Left kidney (tissue), 2 donors: Measurements from ENCODE around the gene SBF2. TPM values are rescaled to one million over a fixed set of nuclear protein-coding genes. Genes with fewer than 3 reads are reported as not detected.
"Not testable (repeated sequence)": the region's sequence is repeated elsewhere in the genome, so short reads cannot be mapped to it uniquely, and the experiment has no call there.

Source experiments
- DNase-seq: peaks from one replicate; pipeline ENCODE4 v3.0.0-alpha.2; 2013
- polyA plus RNA-seq: library from polyadenylated mRNA; unstranded; fragments of 120-200 nt; gene quantifications from one replicate; pipeline ENCODE4 v1.2.1, GENCODE V29; 2013; ENCODE audit not compliant: insufficient read length

The SBF2 gene
- polyA plus RNA-seq, 1 donor: 65.7 TPM

DNA sequence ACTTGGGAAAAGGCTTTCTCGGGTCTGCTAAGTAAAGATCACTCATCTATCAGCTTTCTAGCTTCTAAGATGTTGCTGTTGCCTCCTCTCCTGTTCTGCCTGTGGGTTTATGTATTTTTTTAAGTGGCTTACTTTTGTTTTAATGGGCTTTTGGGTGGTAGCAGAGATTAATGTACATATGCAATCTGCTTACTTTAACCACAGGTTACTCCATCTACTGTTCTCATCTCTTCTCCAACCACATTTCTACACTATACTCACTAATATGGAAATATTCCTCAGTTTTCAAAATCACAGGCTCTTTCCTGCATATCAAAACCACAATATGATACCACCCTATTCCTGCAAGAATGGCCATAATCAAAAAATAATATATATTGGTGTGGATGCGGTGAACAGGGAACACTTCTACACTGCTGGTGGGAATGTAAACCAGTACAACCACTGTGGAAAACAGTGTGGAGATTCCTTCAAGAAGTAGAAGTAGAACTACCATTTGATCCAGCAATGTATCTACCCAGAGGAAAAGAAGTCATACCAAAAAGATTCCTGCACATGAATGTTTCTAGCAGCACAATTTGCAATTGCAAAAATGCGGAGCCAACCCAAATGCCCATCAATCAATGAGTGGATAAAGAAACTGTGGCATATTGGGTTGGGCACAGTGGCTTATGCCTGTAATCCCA lies 341.4 kb downstream of the SBF2 start:
- no peak for DNase-seq

DNA sequence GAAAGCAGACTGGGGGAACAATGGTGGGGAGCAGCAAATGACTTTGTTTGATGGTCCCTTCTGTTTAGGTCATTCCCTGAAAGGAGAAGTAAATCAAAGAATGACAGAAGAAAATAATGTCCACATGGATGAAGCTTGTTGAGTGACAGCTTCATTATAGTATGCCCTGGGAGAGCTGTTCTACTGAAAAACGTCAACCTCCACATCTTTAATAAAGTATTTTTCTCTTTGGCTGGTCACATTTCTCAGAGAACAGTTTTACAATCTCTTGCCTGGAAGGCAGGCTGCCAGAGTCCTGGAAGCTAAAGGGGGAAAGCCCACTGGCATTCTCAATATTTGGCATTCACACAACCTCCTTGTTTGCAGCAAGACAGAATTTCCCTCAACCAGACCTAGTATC lies 342.2 kb downstream of the SBF2 start:
- no peak for DNase-seq

DNA sequence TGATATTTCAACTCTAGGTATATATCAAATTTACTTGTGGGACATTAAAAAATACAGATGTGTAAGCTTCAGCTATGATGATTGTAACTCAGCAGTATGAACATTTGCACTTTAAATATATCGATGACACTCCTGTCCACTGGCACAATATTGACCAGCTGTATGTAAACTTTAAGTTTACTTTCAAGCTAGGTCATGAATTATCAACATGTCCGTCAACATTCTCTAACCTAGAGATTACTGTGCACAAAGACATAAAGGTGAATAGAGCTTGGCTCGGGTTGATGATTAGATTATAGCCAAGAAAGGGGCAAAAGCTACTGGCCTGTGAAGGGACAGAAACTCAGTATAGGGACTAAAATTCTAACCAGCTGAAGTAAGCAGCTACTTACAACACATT lies 343.6 kb downstream of the SBF2 start:
- no peak for DNase-seq

DNA sequence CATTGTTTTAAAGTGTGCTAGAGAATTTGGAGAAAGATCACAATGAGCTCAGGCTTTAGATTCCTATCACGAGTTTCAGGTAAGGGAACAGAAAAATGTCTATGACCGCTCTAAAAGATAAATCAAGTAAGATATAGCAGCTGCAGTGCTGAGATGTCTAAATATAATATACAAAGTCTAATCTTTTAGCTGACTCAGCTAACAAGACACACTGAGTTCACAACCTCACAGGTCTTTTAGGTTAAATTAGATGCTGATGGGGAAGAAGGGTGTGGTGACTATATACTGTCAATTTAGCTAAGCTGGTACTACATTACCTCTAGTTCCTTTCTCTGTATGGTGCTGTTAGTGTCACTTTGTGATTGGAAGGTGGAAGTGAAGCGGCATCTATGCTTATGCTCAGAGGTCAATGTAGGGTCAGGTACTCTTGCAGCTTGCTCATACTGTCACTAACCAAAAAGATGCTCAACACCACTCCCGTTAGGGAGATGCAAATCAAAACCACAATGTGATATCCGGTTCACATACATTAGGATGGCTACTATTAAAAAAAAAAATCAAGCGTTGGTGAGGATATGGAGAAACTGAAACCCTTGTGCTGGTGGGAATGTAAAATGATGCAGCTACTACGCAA lies 346.7 kb downstream of the SBF2 start:
- DNase-seq: no peak

DNA sequence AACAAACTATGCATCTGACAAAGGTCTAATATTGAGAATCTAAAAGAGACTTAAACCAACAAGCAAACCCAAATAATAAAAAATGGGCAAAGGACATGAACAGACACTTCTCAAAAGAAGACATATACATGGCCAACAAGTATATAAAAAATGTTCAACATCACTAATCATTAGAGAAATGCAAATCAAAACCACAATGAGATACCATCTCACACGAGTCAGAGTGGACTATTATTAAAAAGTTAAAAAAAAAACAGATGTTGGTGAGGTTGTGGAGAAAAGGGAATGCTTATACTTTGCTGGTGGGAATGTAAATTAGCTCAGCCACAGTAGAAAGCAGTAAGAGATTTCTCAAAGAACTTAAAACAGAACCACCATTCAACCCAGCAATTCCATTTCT lies 348.3 kb downstream of the SBF2 start:
- not testable (repeated sequence) for DNase-seq

DNA sequence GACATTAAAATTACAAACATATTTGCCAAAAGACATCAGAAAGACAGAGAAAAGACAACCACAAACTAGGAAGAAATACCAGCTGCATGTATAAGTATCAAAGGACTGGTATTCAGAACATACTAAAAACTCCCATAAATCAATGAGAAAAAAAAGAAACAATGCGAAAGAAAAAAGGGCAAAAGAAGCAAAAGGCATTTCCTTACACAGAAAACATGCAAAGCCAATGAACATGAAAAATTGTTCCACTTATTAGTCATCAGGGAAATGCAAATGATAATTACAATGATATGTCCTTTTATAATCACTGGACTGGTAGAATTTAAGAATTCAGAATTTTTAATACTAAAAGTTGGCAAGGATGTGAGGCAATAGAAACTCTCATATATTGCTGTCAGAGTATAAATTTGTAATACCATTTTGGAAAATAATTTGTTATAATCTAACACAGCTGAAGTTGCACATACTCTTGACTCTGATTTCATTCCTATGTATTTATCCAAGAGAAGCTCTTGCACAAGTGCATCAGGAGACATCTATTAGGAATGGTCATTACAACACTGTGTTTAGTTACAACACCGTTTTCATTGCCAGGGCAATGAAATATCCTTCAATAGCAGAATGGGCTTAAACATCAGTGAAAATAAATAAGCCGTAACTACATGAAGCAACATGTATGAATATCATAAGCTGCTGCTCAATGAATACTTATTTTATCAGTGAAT lies 350.5 kb downstream of the SBF2 start:
- no peak for DNase-seq

DNA sequence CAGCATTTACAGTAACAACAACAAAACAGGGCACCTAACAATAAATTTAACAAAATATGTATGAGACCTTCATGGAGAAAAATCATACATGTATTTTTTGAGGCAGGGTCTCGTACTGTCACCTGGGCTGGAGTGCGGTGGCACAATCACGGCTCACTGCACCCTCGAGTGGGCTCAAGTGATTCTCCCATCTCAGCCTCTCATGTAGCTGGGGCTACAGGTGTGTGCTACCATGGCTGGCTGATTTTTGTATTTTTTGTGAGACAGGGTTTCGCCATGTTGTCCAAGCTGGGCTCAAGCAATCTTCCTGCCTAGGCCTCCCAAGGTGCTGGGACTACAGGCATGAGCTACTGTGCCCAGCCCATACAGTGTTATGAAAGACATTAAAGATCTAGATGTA lies 352.0 kb downstream of the SBF2 start:
- DNase-seq: no peak

DNA sequence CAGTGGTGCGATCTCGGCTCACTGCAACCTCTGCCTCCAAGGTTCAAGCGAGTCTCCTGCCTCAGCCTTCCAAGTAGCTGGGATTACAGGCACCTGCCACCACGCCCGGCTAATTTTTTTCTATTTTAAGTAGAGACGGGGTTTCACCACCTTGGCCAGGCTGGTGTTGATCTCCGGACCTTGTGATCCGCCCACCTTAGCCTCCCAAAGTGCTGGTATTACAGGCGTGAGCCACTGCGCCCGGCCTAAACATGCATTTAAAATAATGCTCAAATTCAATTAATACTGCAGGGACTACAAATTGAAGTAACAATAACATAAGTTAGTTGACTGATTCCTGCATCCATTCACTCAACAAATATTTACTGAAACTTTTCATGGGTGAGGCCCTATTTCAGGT lies 354.9 kb downstream of the SBF2 start:
- not testable (repeated sequence) for DNase-seq

DNA sequence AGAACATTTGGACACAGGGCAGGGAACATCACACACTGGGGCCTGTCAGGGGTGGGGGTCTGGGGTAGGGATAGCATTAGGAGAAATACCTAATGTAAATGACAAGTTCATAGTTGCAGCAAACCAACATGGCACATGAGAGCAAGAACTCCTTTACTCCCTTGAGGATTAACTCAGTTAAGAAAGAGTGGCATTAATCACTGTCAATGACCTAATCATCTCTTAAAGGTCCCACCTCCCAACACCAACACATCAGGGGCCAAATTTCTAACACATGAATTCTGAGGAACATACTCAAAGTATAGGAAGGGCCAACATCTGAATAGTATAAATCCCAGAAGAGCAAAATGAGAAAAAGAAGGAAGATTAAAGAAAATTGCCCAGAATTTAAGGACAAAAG lies 357.3 kb downstream of the SBF2 start:
- no peak for DNase-seq

DNA sequence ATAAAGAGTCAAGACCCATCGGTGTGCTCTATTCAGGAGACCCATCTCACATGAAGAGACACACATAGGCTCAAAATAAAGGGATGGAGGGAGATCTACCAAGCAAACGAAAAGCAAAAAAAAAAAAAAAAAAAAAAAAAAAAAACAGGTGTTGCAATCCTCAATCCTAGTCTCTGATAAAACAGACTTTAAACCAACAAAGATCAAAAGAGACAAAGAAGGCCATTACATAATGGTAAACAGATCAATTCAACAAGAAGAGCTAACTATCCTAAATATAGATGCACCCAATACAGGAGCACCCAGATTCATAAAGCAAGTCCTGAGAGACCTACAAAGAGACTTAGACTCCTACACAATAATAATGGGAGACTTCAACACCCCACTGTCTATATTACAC lies 361.2 kb downstream of the SBF2 start:
- DNase-seq: not testable (repeated sequence)

DNA sequence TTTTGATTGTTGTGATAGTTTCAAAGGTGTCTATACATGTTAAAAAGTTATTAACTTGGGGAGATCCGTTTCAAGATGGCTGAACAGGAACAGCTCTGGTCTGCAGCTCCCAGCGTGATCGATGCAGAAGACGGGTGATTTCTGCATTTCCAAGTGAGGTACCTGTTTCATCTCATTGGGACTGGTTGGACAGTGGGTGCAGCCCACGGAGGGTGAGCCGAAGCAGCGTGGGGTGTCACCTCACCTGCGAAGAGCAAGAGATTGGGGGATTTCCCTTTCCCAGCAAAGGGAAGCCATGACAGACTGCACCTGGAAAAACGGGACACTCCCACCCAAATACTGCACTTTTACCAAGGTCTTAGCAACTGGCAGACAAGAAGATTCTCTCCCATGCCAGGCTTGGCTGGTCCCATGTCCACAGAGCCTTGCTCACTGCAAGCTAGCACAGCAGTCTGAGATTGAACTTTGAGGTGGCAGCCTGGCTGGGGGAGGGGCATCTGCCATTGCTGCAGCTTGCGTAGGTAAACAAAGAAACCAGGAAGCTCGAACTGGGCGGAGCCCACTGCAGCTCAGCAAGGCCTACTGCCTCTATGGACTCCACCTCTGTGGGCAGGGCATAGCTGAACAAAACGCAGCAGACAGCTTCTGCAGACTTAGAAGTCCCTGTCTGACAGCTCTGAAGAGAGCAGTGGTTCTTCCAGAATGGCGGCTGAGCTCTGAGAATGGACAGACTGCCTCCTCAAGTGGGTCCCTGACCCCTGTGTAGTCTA lies 363.3 kb downstream of the SBF2 start:
- DNase-seq: not testable (repeated sequence)

DNA sequence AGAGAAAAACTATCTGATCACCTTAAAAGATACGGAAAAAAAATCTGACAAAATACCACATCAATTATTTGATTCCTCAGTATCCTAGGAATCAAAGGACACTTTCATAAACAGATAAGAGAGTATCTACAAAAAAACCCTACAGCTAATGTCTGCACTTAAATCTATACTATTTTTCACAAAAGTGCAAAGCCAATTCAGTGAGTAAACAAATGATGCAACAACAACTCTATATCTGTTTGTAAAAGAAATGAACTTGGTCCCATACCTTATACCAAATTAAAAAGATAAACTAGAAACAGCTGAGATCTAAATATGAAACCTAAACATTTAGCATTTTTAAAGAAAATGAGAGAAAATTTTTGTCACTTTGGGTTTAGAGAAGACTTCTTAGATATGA lies 366.3 kb downstream of the SBF2 start:
- DNase-seq: no peak

DNA sequence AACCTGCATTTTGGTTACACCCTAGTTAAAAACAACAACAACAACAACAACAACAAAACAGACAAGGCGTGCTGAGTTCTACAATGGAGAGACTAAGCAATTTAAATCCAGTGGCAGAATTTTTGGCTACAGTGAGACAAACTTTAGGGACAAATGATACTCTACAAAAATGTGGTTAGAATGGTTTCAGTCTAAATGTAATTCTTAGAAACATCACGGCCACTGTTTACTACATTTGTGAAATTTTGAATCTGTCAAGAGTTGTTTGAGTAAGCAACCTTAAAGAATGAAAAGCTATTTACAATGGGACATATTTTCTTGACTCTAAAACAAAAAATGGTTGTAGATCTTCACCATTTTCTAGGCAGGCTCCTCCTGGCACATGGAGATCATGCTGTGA lies 370.7 kb downstream of the SBF2 start:
- DNase-seq: no peak

DNA sequence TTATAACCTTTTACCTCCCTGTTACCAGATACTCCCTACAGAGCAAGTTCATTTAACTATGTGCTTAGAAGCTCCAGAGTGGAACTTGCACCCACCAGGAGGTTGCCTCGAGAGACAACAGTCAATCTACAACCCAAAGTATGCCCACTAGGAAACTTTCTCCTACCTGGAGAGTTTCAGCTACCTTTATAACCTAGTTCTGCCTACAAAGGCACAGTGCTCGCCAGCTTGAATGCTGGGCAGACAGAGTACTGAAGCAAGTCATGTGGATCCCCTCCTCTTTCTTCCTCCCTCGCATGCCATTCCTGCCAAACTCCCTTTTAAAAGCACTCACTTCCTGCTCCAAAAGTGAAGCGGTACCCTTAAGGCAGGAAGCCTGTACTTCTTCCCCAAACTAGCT lies 371.2 kb downstream of the SBF2 start:
- DNase-seq: no peak

DNA sequence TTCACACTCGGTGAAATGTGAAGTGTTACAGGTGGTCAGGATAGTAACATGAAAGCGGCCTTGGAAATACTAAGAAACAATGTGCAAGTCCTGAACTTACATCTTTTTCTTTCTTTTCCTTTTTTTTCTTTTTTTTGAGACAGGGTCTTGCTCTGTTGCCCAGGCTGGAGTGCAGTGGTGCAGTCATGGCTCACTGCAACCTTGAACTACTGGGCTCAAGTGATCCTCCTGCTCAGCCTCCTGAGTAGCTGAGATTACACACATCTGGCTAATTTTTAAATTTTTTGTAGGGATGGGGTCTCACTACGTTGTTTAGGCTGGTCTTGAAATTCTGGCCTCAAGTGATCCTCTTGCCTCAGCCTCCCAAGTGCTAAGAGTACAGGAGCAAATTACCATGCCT lies 377.5 kb downstream of the SBF2 start:
- DNase-seq: no peak

DNA sequence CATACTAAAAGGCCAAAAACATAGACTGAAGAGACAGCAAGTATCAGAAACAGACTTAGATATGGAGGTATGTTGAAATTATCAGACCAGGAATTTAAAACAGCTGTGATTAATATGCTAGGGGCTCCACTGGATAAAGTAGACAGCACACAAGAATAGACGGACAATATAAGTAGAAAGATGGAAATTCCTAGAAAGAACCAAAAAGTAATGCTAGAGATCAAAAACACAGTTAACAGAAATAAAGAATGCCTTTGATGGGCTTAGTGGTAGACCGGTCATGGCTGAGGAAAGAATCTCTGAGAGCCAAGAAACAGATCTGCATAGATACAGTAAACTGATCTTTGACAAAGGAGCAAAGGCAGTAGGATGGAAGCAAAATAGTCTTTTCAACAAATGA lies 380.0 kb downstream of the SBF2 start:
- no peak for DNase-seq

DNA sequence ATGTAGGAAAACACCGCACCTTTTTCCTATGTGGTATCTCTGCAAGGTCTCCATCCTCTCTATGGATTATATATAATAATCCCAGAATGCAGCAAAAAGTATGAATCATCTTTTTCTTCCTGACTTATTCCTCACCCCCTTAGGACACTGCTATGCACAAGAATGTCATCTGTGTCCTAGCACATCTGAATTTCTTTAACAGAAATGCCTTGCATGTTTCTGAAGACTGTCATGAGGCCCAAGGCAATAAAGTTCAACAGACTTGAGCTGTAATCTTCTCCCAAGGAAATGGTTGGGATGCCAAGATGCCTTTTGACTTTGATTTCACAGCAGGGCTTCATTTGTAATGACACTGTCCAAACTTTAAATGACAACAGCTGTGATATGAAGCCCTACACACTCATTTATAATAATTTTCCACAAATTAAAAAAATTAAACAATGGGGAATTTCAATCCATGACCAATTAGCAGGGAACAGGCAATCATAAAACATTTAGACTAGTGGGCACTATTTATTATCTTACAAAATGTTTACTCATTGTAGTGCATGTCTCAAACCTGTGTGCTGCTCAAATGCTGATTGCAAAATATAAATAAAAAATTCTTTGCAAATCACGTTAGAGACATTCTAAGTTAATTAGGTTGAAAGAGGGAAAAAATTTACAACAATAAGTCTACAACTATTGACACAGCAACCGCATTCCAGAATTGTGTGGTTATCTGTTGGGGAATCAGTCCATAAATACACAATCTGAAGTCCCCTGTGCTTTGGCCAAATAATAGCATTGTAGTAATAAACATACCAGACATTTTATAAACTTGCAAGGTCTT lies 387.8 kb downstream of the SBF2 start:
- DNase-seq: no peak

DNA sequence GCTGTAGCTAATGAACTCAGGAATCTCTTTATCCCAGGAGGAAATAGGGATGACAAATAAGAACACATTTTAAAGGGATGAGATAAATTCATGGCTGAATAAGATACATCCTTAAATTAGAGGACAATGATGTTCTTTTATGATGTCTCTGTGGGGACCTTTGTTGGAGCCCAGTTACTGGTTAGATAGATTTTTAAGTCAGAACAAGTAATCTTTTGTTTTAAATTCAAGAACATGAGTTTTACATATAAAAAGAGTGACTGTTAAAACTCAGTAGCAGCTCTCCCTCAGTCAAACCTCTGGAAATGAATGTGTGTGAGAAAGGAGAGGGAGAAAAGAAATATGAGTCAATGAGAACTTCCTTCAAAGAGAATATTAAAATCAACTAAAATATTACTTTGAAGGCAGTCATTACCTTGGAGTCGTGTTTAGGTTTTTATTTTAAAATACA lies 388.5 kb downstream of the SBF2 start:
- DNase-seq: no peak

DNA sequence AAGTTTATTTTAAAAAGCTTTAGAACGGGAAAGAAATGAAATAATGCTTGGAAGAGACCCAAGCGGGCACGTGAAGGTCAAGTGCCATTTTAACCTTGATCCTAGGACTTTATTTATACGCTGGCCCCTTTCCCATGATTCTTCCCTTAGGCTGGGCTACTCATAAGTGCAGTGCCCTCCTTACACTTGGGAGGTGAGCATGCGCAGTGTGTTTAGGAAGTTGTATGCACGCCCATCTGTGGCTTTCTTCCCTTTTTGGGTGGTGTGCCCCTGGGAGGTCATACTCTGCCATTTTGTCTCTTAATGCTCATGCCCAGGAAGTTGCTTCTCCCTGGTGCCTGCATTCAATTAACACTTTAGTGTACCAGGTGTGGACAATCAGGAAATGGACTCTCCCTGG lies 390.4 kb downstream of the SBF2 start:
- DNase-seq: no peak

DNA sequence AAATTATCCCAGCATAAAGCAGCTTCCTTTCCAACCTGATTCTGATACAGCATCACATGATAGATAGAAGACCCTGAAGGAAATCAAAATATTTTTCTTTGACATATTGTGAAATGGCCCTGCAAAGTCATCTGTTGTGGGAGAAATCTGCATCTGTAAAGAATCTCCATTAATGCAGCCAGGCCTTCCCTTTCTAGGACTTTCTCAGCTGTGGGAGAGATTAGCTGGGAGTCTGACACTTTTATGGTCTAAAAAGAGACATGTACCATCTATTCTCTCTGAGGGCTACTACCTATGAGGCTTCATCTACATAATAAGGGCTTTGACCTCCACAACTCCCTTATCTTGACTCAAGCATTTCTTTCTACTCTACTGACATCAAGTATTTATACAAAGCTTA lies 392.1 kb downstream of the SBF2 start:
- DNase-seq: no peak

DNA sequence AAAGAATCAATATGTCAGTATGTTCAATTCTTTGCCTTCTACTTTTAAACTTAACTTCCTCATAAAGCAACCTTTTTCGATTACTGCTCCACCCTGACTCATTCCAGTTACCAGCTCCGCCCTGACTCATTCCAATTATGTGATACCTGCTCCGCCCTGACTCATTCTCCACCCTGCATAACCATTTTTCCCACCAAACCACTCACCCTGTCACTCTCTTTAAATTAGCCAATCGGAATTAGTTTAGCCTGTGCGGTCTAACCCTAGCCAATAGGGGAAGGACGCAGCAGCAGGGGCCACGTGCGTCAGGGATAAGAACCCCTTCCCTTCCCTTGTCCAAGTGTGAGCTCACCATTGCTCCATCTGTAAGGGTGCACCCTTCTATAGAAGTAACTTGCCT lies 393.8 kb downstream of the SBF2 start:
- DNase-seq: not testable (repeated sequence)

DNA sequence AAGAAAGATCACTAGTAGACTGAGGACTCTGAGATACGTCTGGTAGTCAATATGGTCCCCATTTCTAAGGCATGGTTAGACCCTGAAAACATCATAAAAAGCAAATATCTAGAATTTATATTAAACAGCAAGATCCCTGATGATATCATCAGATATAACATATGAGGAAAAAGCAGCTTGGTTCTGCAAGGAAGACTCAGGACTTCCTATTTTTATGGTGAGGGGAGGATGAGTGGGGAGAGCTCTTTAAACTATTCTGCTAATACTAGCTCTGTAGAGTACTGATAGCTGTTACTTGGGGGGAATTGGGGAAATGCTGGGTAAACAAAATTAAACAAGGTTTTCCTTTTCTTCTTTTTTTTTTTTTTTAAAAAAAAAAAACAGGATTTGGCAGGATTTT lies 394.3 kb downstream of the SBF2 start:
- no peak for DNase-seq
